PFSK-1 (cell line): ENCODE data around the gene CYBB.

Experiments
- FOXP2 ChIP-seq: optimal IDR thresholded peaks from 2 replicates; pipeline ENCODE3; 2011; ENCODE audit warnings: borderline replicate concordance, control low read depth, inconsistent platforms; ENCODE audit not compliant: insufficient read depth; ENCODE audit errors: extremely low read length, extremely low read depth
- POLR2AphosphoS5 ChIP-seq: IDR thresholded peaks from 2 replicates; pipeline ENCODE4 v1.6.1; 2012; ENCODE audit warnings: low read depth, mild to moderate bottlenecking, control low read depth, low read length, moderate library complexity
- REST ChIP-seq, 2 experiments: IDR thresholded peaks; 2 replicates each; pipeline versions ENCODE4 v1.6.1 to v1.8.0; 2011 to 2012; ENCODE audit warnings: low read depth in 2 of 2, low read length in 2 of 2, control low read depth in 1 of 2, inconsistent platforms in 1 of 2, mild to moderate bottlenecking in 1 of 2, moderate library complexity in 1 of 2; ENCODE audit not compliant: insufficient read depth in 1 of 2
- SIN3A ChIP-seq: IDR thresholded peaks from 2 replicates; pipeline ENCODE4 v1.6.1; 2012; ENCODE audit warnings: mild to moderate bottlenecking, low read length, moderate library complexity, borderline replicate concordance; ENCODE audit not compliant: insufficient read depth
- TAF1 ChIP-seq: IDR thresholded peaks from 2 replicates; pipeline ENCODE4 v1.6.1; 2012; ENCODE audit warnings: low read length, control low read depth, borderline replicate concordance; ENCODE audit not compliant: insufficient read depth

CYBB gene

GRCh38 chrX:37746951-37747350 is 32.9 kb upstream of the CYBB start:
- TF ChIP-seq SIN3A (no peak), TAF1 (no peak), POLR2AphosphoS5 (no peak), REST (IDR thresholded peaks at IDR 0.05; ENCODE audit: insufficient read depth in 1 of 2, low read depth in 2 of 2, low read length in 2 of 2) (no peak), FOXP2 (no peak)

GRCh38 chrX:37752281-37752680 is 27.6 kb upstream of the CYBB start:
- TF ChIP-seq FOXP2 (no peak), REST (IDR thresholded peaks at IDR 0.05; ENCODE audit: insufficient read depth in 1 of 2, low read depth in 2 of 2, low read length in 2 of 2) (no peak), TAF1 (no peak), SIN3A (no peak), POLR2AphosphoS5 (no peak)

GRCh38 chrX:37752936-37753335 is 26.9 kb upstream of the CYBB start:
- TF ChIP-seq TAF1 (no peak), POLR2AphosphoS5 (no peak), SIN3A (no peak), REST (IDR thresholded peaks at IDR 0.05; ENCODE audit: insufficient read depth in 1 of 2, low read depth in 2 of 2, low read length in 2 of 2) (no peak), FOXP2 (no peak)

- TF ChIP-seq SIN3A (no peak), POLR2AphosphoS5 (no peak), FOXP2 (no peak), REST (IDR thresholded peaks at IDR 0.05; ENCODE audit: insufficient read depth in 1 of 2, low read depth in 2 of 2, low read length in 2 of 2) (no peak), TAF1 (no peak)
Observed at GRCh38 chrX:37753384-37753783, 26.5 kb upstream of the CYBB start.

- TF ChIP-seq FOXP2 (no peak), REST (IDR thresholded peaks at IDR 0.05; ENCODE audit: insufficient read depth in 1 of 2, low read depth in 2 of 2, low read length in 2 of 2) (no peak), POLR2AphosphoS5 (no peak)
Observed at GRCh38 chrX:37754516-37754915, 25.3 kb upstream of the CYBB start.
